Vagina (tissue), 2 donors: ENCODE data around the gene CHRM1. TPM values are rescaled to one million over a fixed set of nuclear protein-coding genes. Genes with fewer than 3 reads are reported as not detected.

Experiments
- DNase-seq, 2 donors: peaks; one replicate each; pipeline ENCODE4 v3.0.0-alpha.2; 2017; ENCODE audit errors: extremely low spot score in 2 of 2
- H3K27ac ChIP-seq: fragments of 200-600 bp; sonication (generic); one replicate; pipeline ENCODE4 v1.5.1; 2019
- H3K27me3 ChIP-seq: fragments of 200-600 bp; sonication (generic); one replicate; pipeline ENCODE4 v1.5.1; 2019
- H3K36me3 ChIP-seq, 2 donors: fragments of 200-600 bp; sonication (generic); one replicate each; pipeline ENCODE4 v1.5.1; 2017 to 2019
- H3K4me1 ChIP-seq: fragments of 200-600 bp; sonication (generic); one replicate; pipeline ENCODE4 v1.5.1; 2019
- H3K4me3 ChIP-seq, 2 donors: fragments of 200-600 bp; sonication (generic); 1 replicate in 1 of 2; 2 replicates in 1 of 2; pipeline ENCODE4 v1.5.1; 2016 to 2019
- H3K9me3 ChIP-seq: fragments of 200-600 bp; sonication (generic); one replicate; pipeline ENCODE4 v1.5.1; 2019
- POLR2A ChIP-seq, 2 donors: fragments of 450-650 bp; IDR thresholded peaks; one replicate each; pipeline ENCODE4 v1.6.1; 2017; ENCODE audit warnings: antibody characterized with exemption in 2 of 2, mild to moderate bottlenecking in 2 of 2, moderate library complexity in 2 of 2
- POLR2AphosphoS5 ChIP-seq, 2 donors: sonication (generic); formaldehyde crosslinking; IDR thresholded peaks; one replicate each; pipeline ENCODE4 v1.9.0; 2017; ENCODE audit warnings: antibody characterized with exemption in 2 of 2, mild to moderate bottlenecking in 2 of 2, low read depth in 1 of 2; ENCODE audit not compliant: insufficient read depth in 1 of 2
- intact Hi-C: fragments of 100-400 bp; cut with DNase I; formaldehyde crosslinking; loops from one replicate; pipeline ENCODE4 v1.15.1; 2023
- total RNA-seq: library from RNA; depleted of rRNA; stranded (reverse); fragments of >200 nt; gene quantifications from one replicate; pipeline ENCODE4 v1.2.3, GENCODE V29; 2016
- TF ChIP-seq, protein P1 (sequence below), 3 experiments: fragments of 450-650 bp in 2 of 3; fragments of 200-600 bp in 1 of 3; sonication (generic) in 1 of 3; IDR thresholded peaks; one replicate each; pipeline ENCODE4 v1.5.1; 2017 to 2019; ENCODE audit warnings: antibody characterized with exemption in 3 of 3, mild to moderate bottlenecking in 2 of 3, moderate library complexity in 2 of 3

Gene CHRM1
- total RNA-seq, 1 donor from 2014 or later: not detected

DNA sequence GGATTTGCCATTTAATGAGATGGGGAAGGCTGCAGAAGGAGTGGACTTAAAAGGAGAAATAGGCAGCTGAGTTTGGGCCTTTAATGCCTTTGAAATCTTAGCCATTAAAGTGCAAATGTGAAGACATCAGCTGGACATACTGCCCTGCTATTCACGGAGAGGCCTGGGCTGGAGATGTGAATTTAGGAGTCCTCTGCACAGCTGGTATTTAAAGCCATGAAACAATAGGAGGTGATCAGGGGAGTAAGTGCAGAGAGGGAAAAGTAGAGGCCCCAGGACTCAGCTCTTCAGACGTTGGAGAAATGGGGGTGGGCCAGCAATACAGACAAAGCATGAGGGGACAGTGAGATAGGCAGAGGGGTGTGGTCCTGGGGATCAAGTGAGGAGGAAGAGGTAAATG, 23.9 kb downstream of the CHRM1 start:
- Histone ChIP-seq H3K27ac (no peak overlapping the region), H3K36me3 (no peaks in the 10 kb centered on the region), H3K4me1 (no peaks in the 10 kb centered on the region), H3K9me3 (no peaks in the 10 kb centered on the region), H3K4me3 (no peak overlapping the region), H3K27me3 (no peaks in the 10 kb centered on the region)
- intact Hi-C loops: no loop called here
- TF ChIP-seq, protein P1, sequence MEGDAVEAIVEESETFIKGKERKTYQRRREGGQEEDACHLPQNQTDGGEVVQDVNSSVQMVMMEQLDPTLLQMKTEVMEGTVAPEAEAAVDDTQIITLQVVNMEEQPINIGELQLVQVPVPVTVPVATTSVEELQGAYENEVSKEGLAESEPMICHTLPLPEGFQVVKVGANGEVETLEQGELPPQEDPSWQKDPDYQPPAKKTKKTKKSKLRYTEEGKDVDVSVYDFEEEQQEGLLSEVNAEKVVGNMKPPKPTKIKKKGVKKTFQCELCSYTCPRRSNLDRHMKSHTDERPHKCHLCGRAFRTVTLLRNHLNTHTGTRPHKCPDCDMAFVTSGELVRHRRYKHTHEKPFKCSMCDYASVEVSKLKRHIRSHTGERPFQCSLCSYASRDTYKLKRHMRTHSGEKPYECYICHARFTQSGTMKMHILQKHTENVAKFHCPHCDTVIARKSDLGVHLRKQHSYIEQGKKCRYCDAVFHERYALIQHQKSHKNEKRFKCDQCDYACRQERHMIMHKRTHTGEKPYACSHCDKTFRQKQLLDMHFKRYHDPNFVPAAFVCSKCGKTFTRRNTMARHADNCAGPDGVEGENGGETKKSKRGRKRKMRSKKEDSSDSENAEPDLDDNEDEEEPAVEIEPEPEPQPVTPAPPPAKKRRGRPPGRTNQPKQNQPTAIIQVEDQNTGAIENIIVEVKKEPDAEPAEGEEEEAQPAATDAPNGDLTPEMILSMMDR (IDR thresholded peaks at IDR 0.05): no peak
- no peak for DNase-seq

DNA sequence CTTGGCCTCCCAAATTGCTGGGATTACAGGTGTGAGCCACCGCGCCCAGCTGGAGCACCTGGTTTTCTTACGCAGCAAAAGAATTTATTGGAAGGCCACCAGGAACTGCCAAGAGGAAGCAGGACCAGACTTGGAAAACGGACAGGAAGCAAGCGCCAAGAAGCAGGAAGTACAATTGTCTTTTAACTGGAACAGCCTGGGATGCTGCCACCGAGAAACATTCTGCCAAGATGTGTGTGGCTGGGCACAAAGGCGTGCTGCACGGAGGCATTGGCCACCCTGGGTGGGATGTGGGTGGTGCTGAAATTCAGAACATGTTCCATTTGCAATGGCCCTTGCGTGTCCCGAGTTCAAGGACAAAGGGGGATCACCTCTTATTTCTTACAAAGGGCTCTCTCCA, 25.1 kb downstream of the CHRM1 start:
- H3K36me3 ChIP-seq: no peaks in the 10 kb centered on the region
- no peaks in the 10 kb centered on the region for H3K27me3 ChIP-seq
- no peak overlapping the region for H3K4me3 ChIP-seq
- H3K27ac ChIP-seq: no peak overlapping the region
- H3K9me3 ChIP-seq: no peaks in the 10 kb centered on the region
- H3K4me1 ChIP-seq: no peaks in the 10 kb centered on the region
- DNase-seq: no peak
- intact Hi-C loops: no loop called here
- TF ChIP-seq, protein P1 (IDR thresholded peaks at IDR 0.05): no peak
- peak; percentile 33 to 78 for TF ChIP-seq POLR2AphosphoS5 (IDR thresholded peaks at IDR 0.05; ENCODE audit: insufficient read depth in 1 of 2, low read depth in 1 of 2)

GRCh38 chr11:62895501-62895900, 25.7 kb downstream of the CHRM1 start:
- Histone ChIP-seq H3K27ac (no peak overlapping the region), H3K4me3 (no peak overlapping the region), H3K36me3 (no peaks in the 10 kb centered on the region), H3K9me3 (no peaks in the 10 kb centered on the region), H3K27me3 (no peaks in the 10 kb centered on the region), H3K4me1 (no peaks in the 10 kb centered on the region)
- TF ChIP-seq, protein P1 (IDR thresholded peaks at IDR 0.05): no peak
- TF ChIP-seq POLR2A (IDR thresholded peaks at IDR 0.05) (no peak), POLR2AphosphoS5 (IDR thresholded peaks at IDR 0.05; ENCODE audit: insufficient read depth in 1 of 2, low read depth in 1 of 2) (no peak)
- intact Hi-C loops: loop anchor here (1.0 kb wide), 1 partner anchor 22 kb away; no protein-coding TSS in a partner anchor
- no peak for DNase-seq

GRCh38 chr11:62892077-62892922, 28.9 kb downstream of the CHRM1 start:
- intact Hi-C loops: no loop called here
- Histone ChIP-seq H3K27ac (no peak overlapping the region), H3K9me3 (no peaks in the 10 kb centered on the region), H3K4me3 (no peak overlapping the region), H3K4me1 (peaks cover 26% of the 10 kb centered on the region), H3K36me3 (peaks cover 5 to 24% of the 10 kb centered on the region in 2 donors), H3K27me3 (no peaks in the 10 kb centered on the region)
- DNase-seq: no peak
- no peak for TF ChIP-seq POLR2A (IDR thresholded peaks at IDR 0.05)

GRCh38 chr11:62889484-62890437, 31.4 kb downstream of the CHRM1 start:
- TF ChIP-seq, protein P1 (IDR thresholded peaks at IDR 0.05): no peak
- no peak for TF ChIP-seq POLR2A (IDR thresholded peaks at IDR 0.05)
- TF ChIP-seq POLR2AphosphoS5 (IDR thresholded peaks at IDR 0.05; ENCODE audit: insufficient read depth in 1 of 2, low read depth in 1 of 2): peak in 1 of 2 donors; percentile 25
- intact Hi-C loops: no loop called here
- no peak for DNase-seq
- Histone ChIP-seq H3K27me3 (no peaks in the 10 kb centered on the region), H3K4me1 (peaks cover 43% of the 10 kb centered on the region), H3K4me3 (no peak overlapping the region), H3K27ac (no peak overlapping the region), H3K36me3 (peaks cover 5 to 50% of the 10 kb centered on the region in 2 donors), H3K9me3 (no peaks in the 10 kb centered on the region)
